ENCODE results near the gene RETREG1.

Gene RETREG1

DNA sequence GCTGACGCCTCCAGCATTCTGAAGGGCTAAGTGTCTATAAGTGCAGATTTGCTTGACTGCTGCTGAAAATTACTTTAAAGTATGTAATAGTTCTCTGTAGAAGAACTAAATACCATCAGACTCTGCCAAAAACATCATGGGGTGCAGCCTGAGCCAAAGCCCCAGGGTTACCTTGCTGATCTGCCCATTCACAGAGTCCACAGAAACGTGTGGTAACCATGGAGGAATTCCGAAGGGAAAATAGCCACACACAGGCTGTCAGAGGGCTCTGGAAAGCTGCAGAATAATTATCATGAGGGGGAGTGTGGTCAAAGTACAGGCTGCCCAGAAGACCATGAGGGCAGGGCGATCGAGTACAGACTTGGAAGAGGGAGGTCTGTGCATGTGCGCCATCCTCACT is 36.4 kb downstream of the RETREG1 start:
- no peak for DNase-seq

DNA sequence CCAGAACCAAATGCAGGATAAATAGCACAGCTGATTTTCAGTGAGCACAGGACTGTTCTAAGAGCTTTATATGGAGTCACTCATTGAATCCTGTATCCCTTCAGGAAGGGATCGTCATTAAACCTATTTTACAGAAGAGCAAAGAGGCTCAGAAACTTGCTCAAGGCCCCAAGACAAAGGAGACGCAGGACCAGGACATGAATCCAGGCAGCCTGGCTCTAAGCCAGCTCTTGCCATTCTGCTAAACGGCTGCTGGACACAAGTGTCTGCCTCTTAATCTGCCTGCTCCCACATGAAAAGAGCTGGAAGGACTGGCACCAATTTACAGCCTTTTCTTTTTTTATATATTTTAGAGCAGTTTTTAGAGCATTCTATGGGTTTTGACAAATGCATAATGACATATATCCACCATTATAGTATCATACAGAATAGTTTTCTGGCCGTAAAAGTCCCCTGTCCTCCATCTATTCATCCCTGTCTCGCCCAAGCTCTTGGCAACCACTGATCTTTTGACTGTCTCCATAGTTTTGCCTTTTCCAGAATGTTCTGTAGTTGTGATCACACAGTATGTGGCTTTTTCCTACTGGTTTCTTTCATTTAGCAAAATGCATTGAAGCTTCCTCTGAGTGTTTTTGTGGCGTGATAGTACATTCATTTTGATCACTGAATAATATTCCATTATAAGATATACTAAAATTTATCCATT is 37.5 kb downstream of the RETREG1 start:
- no peak for DNase-seq

DNA sequence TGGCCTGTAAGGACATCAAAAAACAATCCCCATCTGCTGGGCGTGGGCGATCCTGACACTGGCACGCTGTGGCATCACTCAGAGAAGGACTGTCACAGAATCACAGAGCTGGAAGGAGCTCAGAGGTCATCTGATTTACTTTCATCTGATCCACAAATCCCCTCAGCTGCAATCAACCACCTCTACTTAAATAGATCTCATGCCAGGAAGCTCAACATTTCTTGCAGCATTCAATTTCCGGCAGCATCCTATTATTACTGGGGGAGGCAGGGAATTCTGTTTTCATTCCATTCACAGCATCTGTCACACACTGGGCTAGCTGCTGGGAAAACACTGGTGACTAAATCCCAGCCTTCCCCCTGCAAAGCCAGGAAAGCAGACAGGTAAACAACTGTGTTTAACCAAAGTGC is 38.3 kb downstream of the RETREG1 start:
- DNase-seq, result no peak

DNA sequence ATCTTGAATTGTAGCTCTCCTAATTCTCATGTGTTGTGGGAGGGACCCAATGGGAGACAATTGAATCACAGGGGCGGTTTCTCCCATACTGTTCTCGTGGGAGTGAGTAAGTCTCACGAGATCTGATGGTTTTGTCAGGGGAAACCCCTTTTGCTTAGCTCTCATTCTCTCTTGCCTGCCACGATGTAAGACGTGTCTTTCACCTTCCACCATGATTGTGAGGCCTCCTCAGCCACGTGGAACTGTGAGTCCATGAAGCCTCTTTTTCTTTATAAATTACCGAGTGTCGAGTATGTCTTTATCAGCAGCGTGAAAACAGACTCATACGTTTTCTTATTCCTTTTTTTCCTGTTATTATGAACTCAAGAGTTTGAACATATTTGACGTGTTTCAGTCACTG is 39.1 kb downstream of the RETREG1 start:
- no peak for DNase-seq

DNA sequence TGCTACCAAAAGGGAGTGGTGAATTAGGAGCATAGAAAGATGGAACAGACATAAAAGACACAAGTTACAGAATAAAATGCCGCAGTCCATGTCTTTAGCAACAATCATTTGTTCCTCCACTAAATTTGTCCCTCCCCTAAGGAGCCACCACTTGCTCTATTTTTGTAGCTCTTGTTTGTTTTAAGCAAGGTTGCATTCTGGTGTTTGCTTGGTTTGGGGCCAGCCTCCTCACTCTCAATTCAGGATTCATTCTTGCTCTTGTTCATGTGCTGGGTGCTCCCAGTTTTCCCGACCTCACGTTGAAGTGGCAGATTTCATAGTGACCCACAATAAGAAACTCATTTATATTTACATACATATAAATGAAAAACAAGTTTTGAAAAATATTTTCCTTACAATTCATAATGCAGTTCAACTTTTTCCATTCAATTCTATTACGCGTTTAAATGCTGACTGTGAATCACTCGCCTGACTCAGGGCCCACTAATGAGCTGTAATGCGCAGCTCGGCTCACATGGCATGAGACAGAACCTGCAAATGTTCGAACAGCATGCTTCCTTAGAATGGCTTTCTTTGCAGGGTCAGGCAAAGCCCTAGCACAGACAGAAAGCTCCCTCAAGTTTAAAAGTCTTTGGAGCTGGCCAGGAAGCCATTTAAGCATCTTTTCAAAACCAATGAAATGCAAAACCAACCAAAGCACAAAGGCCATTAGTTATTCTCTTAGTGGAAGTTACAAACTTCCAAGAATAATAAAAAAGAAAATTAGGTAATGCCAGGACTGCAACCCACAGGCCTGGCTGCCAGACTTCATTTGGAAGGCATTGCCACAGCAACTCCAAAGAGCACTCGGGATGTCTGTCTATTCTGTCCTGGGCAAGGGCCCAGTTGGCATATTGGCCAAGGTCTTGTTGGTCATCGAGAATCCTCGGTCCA is 41.7 kb downstream of the RETREG1 start:
- no peak for DNase-seq

DNA sequence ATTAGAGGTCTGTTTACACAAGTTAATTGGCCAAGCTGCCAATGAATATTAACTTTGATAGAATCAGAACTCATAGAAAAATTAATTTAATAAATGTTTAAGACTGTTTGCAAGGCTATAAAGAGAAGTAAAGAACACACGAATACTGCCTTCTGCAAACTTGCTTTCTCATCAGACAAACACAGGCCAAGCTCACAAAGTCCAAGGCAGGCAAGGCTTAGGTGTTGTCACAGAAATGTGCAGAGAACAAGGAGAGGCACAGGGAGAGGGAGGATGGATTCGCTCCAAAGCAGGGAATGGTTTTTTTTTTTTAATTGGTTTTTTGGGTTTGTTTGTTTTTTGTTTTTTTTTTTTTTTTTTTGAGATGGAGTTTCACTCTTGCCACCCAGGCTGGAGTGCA is 43.4 kb downstream of the RETREG1 start:
- no peak for DNase-seq

DNA sequence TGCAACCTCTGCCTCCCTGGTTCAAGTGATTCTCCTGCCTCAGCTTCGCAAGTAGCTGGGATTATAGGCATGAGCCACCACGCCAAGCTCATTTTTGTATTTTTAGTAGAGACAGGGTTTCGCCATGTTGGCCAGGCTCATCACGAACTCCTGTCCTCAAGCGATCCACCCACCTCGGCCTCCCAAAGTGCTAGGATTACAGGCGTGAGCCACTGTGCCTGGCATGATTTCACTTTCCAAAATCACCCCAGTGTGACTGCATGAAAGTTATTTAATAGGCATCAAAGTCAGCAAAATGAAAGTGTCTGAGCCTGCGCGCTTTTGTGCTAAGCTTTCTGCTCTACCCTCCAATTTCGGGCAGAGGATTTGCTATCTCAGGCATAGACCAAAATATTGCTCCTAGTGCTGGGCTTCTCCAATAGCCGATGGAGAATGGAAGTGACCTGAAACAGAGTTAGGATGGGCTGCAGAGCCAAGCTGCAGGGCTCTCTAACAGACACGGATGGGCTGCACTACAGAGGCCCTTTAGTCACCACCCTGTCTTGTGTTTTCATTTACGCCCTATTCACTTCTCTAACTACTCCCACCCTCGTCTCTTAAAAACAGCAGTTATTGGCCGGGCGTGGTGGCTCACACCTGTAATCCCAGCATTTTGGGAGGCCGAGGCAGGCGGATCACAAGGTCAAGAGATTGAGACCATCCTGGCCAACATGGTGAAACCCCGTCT is 44.3 kb downstream of the RETREG1 start:
- no peak for DNase-seq

DNA sequence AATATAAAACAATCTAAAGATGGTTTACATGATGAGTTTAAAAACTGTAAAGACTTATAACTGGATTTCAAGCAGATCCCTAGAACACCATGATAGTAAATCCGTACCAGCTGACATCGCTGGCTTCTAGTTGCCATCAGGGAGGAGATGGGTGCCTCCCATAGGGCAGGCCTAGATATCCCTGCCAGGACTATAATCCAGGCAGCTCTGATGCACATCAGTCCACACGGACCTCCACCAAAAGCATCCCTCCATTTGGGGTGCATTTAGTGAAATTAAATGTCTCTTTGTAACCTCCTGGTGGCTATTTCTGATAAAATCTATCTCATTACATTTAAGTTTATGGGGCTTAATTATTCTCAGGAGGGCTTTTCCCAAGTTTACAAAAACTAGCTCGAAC is 45.8 kb downstream of the RETREG1 start:
- no peak for DNase-seq

DNA sequence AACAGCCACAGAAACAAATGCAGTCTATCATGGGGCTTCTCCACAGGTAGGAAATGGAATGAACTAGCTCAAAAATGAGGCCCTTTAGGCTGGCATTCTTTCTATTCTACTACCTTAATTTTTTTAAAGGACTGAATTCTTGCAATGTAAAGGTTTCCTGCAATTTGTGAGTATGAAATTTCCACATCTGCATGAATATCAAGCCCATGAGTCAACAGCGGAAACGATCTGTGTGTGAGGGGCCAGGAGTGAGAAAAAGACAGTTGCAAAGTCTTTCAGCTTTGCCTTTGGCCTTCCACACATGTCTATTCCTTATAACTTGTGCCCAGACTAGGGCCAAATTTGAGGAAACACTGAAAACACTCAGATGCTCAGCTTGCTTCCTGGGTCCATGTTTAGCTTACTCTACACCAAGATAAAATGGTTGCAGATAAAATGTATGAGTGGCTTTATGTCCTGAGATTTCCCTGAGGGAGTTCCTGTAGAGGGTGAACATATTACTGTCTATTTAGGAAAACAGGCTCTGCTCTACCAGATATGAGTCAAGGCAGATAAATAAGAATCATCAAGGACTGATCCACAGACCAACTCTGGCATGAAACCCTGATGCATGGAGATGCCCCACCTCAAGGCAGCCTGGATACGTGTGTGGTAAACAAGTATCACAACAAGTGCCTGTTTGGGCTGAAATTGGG is 46.5 kb downstream of the RETREG1 start:
- no peak for DNase-seq

DNA sequence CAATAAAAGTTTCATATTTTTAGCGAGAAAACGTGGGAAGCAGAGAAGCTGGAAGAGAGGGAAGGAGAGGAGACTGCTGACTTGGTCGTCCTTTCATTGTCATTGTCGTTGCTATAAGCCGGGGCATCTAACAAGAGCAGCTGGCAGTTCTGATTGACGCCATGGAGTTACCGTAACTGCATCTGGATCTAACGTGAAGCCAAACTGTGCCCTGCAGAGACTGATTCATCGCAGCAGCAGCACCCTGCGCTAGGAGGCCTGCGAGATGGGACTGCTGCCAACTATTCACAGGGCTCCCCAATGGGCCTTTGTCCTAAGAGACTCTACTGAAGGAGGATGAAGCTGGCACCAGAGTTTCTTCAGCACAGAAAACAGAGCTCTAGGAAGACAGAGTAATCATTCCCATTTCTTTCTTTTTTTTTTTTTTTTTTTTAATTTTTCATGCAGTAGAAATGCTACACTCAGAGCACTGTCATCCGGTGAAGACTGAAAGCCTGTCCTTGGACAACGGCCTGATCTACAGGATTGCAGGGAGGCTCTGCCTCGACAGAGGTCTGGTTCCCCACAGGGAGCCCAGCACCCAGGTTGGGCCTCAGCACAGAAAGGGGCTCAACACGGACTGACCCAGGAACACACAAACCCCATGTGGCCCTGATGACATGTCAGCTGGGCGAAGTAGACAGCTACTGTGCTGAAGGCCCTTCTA is 47.8 kb downstream of the RETREG1 start:
- DNase-seq, result no peak

DNA sequence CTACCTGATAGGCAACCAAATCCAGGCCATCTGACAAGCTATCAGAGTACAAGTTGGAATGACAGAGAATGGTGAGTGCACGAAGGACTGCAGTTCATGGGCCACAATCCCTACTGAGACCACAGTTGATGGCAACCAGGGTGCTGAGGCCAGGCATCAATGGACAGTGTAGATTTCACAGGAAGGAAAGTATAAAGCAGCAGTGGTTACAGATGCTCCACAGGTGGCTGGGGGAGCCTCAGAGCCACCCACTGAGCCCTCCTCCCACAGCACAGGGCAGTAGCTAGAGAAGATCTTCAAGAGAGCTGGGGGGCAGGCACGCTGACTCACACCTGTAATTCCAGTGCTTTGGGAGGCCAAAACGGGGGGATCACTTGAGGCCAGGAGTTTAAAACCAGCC is 49.4 kb downstream of the RETREG1 start:
- no peak for DNase-seq

DNA sequence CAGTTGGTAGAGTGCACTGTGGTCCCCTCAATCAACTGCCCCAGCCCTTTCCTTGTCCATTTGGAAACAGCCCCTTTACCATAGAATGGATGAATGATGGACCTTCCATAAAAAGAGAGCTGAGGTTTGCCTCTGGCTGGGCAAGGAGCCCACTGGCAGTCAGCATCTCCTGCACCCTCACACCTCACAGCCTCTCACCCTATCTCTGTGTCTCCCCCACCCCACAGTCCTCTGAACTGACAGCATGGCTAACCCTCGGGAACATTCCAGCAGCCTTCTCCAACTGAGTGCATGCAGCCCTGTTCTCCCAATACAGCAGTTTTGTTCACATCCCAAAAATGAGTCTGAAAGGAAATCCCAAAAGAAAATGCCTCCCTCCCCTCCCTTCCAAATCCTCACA is 51.7 kb downstream of the RETREG1 start:
- no peak for DNase-seq

DNA sequence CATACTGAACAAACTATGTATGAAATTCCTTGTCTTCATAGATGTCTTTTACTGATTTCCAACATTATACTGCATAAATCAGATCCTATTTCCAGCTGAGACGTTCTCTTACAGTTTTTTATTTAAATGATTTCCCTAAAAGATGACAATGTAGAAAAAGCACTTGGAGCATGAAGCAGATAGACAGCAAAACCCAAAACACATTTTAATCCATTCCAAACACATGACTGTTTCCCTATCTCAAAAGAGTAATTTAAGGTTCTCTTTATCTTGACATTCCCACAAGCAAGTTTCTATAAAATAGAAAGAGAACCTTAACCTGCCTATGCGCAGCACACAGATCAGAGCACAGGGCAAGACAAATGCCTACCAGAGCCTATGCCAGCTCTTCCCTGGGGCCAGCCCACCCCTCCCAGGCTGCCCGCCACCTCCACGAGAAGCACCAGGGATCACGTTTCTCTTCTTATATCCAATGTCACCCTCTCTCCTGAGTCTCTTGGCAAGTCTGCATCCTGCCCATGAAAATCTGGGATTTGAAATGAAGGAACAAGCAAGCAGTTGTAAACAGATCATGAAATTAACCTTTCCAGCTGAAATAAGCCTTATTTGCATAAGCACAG is 52.4 kb downstream of the RETREG1 start:
- no peak for DNase-seq

DNA sequence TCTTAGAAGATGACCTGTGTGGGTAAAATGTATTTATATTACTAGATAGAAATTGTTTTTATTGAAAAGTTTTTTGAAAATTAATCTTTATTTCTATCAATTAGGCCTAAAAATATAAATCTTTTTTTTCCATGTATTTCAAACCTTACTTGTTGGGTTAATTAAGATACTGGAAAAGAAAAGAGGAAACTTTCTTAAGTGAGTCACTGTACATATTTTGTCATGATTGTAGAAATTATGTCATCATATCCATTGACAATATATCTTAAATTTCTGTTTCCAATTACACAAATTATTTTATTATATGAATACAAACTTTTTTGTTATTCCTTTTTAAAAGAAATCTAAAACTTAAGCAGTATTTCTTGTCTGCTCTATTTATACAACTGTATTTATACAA is 53.1 kb downstream of the RETREG1 start:
- DNase-seq, result no peak

DNA sequence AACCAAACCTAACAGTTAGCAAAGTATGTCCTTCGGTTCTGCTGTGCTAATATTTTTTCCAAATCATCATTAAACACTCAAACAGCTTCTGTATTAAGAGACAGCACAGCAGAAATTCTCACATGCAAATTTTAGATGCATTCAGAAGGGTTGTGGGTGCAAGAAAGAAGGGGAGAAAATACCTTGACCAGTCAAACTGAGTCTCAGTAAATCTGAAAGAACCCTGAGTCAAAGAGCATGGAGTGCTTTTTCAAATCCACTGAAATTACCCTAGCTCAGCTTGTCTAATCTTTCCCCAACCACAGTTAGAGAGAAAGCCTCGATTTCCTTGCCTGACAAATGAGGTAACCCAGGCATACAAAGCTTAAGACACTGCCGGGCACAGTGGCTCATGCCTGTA is 55.1 kb downstream of the RETREG1 start:
- DNase-seq, result no peak

DNA sequence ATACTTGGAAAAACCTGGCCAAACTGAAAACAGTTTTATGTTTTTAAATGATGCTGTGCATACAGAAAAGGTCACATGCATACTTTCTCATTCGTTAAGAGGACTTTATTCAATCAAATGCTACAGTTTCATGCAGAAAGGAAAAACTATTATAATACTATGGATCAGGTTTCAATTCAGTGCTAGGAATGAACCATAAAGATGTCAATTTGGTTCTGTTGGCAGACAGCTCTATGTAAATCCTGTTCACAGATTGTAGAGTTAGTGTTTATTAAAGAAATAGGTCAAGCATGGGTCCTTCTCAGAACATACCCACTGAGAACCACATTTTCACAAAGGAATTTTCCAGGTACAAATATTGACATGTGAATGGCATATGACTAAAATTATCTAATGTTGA is 57.1 kb downstream of the RETREG1 start:
- DNase-seq, result no peak

DNA sequence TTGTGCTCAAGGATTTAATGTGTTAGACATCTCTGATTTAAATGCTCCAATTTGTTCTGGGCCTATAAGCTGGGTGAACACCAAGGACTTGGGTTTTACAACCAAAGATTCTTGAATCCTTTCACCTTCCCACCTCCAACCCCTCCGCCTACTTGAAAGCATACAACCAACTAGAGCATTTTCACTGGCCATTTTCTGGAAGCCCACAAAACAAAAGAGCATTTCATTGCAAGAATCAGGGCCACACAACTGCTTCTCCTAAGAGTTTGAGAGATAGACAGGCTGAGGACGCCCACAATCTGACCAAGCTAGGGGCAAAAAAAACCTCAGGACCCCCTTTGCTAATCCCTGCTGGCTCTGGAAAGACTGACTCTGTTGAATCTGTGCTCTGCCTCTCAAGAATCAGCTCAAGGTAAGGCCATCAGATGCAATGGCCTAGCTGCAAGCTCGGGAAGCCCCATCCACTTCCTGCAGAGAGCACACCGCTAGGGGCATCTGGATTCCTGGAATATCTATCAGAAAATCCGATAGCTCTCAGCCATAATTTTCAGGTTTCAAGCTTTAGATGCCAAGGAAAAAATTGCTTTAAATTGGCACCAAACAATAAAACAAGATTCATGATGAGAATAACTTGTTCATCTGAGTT is 57.7 kb downstream of the RETREG1 start:
- no peak for DNase-seq

DNA sequence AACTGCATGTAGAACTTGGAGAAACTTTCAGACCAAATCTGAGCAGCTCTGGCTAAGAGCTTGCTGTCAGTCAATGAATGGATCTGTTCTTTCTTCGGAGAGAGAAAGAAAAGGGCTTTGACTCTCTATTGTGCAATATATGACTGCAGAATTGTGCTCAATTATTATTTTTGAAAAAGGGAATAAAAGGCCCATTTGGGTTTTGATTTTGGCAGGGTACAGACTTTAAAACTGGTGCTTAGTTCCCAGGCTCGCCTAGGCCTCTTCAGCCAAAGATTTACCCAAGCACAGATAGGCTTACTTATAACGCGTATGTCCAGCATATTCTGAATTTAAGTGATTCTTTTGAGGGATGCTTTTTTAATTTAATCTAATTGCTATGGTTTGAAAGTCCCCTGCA is 59.3 kb downstream of the RETREG1 start:
- DNase-seq, result no peak

DNA sequence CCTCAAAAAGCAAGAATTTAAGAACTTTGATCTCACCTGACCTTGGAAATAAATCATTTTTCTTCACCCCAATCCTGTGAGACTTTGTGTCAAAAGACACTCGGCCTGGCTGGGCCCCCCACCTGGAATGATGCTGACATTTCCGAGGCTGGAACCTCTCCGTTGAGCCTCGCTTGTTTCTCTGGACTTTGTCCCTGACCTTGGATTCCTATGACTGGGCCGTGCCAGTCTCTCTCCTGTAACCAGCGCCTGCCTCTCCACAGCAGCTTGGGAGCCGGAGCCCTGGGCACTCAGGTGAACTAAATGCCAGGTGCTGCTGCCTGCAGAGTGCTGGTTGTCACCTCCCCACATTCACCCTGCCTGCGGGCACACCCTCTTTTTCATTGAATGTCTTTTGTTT is 62.7 kb downstream of the RETREG1 start:
- no peak for DNase-seq

DNA sequence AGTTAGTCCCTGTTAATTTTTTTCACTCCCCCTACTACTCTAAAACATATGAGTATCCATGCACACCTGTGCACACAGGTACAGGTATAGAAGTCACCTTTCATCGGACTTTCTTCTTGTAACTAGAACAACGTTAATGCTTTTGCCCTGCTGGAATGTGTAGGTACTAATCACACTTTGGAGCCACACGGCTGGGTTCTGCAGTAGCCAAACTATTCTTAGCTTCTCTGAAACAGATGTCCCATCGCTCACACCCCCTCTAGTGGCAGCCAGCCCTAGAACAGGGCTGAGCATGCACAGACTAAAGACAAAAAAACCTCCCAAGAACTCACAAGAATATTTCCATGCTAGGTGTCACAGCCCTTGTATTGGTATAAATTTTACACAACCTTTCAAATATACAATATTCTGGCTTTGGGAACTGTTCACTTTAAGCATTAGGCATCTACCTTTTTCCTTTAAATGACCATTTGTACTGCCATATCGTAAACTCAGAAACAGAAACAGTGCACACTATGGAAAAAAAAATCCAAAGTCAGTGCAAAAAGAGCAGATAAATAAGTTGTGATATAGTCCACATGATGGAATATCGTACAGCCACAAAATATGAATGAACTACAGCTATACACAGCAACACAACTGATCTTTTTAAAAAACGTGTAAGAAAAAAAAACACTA is 64.0 kb downstream of the RETREG1 start:
- DNase-seq, result peak in 3 of 5 donors; percentile 7 to 28 (median 20)

DNA sequence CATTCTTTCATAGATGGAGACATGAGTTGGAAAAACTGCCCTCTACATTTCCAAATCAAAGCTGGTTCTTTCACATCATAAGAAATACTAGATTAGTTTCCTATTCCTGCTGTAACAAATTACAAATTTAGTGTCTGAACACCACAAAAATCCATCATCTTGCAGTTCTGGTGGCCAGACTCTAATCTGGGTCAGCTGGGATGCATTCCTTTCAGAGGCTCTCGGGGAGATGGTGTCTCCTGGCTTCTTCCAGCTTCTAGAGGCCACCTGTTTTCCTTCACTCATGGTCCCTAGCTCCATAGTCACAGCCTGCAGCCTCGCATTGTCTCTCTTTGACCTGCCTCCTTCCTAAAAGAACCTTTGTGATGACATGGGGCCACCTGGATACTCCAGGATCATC is 65.2 kb downstream of the RETREG1 start:
- no peak for DNase-seq
